SK-N-DZ (cell line): ENCODE results near the gene HOOK2.
A peak's percentile ranks its signal among the peaks of the same experiment; 100 is the strongest.

ENCODE experiments used
- DNase-seq: peaks from one replicate; pipeline ENCODE4 v3.0.0-alpha.2; 2015; ENCODE audit warnings: low spot score

Gene HOOK2

DNA sequence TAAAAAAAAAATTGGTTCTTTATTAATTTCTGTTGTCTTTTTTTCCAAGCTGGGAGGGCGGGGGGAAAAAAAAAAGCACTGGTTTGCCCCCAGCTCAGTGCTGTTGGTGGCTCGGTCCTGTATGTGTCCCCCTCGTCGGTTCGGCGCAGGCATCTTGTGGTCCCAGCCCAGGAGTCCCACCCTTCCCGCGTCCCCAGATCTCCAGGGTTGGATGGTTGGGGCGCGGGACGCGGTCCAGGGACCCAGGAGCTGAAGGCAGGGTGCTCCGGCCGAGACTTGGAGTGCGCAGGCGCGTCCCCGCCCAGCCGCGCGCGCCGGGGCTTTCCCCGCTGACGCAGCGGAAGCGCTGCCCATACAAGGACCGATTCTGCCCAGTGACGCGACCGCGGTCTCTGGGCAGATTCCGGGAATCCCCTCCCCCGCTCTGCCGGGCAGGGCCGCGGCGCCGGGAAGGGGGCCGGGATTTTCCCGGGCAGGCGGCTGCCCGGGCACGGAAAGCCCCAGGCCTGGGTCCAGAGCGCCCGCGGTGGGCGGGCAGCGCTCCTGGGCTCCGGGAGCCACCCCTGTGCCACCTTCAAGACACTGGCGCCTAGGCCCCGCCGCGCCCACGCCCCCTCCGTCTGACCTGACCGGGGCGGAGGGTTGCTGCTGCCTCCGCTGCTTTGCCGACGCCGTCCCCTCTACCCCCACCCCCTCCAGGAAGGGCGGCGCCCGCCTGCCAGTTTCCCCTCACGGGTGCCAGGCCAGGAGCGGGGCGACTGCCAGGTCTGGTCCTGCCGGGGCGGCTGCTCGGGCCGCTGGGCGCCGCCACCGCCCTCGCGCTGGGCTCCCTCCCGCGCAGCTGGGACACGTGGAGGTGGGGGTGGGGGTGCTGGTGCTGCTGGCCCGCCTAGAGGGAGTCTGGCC is 18.2 kb upstream of the HOOK2 start:
- DNase-seq = peak; percentile 89

DNA sequence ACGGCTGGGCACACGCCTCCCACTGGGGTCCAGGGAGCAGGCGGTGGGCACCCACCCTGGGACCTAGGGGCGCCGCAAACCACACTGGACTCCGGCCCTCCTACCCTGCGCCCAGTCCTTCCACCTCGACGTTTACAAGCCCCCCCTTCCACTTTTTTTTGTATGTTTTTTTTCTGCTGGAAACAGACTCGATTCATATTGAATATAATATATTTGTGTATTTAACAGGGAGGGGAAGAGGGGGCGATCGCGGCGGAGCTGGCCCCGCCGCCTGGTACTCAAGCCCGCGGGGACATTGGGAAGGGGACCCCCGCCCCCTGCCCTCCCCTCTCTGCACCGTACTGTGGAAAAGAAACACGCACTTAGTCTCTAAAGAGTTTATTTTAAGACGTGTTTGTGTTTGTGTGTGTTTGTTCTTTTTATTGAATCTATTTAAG is 17.5 kb upstream of the HOOK2 start:
- no peak for DNase-seq

GRCh38 chr19:12792051-12792852 is 16.9 kb upstream of the HOOK2 start:
- peak; percentile 74 for DNase-seq

DNA sequence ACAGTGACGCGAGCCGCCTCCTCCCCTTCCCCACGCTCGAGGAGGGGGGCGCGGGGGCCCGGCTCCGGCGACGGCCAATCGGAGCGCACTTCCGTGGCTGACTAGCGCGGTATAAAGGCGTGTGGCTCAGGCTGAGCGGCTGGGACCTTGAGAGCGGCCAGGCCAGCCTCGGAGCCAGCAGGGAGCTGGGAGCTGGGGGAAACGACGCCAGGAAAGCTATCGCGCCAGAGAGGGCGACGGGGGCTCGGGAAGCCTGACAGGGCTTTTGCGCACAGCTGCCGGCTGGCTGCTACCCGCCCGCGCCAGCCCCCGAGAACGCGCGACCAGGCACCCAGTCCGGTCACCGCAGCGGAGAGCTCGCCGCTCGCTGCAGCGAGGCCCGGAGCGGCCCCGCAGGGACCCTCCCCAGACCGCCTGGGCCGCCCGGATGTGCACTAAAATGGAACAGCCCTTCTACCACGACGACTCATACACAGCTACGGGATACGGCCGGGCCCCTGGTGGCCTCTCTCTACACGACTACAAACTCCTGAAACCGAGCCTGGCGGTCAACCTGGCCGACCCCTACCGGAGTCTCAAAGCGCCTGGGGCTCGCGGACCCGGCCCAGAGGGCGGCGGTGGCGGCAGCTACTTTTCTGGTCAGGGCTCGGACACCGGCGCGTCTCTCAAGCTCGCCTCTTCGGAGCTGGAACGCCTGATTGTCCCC is 16.1 kb upstream of the HOOK2 start, which contains the start of gene JUNB:
JUNB (plus strand) TSS at position 142 of the 706 bp plus-strand sequence; CDS start at position 428, 286 bp downstream.
- peak; percentile 91 for DNase-seq

GRCh38 chr19:12790628-12791344 is 15.4 kb upstream of the HOOK2 start:
- DNase-seq = no peak

- DNase-seq = peak; percentile 94
Observed at GRCh38 chr19:12789904-12790619, 14.7 kb upstream of the HOOK2 start.

DNA sequence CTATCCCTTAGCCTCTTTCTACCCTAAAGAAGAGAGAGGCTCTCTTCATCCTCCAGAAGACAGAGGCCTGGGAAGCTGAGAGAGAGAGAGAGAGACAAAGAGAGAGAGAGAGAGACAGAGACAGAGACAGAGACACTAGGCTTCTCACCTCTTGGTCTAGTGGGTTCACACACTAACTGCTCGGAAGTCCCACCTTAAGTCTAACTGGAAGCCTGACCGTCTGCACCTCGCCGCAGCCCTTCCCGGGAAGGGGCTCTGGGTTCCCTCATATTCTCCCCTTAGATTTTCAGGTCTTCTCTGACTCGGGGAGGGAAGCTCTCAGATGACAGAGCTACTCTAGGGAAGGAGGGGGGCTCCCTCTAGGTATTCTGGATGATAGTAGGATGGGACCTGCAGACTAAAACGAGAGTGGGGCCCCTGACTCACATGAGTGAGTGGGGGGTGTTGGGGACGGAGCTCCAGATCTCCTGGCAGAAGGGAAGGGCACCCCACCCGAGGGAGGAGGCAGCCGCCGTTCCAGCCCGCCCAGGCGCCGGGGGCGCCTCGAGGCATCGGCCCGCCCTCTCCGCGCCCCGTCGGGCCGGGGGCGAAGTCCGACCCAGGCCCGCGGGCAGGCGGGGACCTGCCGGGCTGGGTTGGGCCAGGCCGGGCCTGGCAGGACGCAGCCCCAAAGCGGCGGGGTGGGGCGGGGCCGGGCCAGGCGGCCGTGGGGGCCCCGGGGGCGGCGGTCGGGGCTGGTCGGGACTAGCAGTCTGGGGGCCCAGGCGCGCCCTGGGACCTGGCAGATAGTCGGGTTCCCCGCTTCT is 13.9 kb upstream of the HOOK2 start:
- no peak for DNase-seq

GRCh38 chr19:12788682-12789097 is 13.3 kb upstream of the HOOK2 start:
- DNase-seq = no peak

GRCh38 chr19:12788042-12788681 is 12.8 kb upstream of the HOOK2 start:
- no peak for DNase-seq

- DNase-seq = no peak
Observed at GRCh38 chr19:12787458-12787857, 12.1 kb upstream of the HOOK2 start.

- no peak for DNase-seq
Observed at GRCh38 chr19:12786952-12787351, 11.6 kb upstream of the HOOK2 start.

GRCh38 chr19:12786141-12786870 is 11.0 kb upstream of the HOOK2 start:
- no peak for DNase-seq

GRCh38 chr19:12785431-12786031 is 10.2 kb upstream of the HOOK2 start:
- DNase-seq = no peak

DNA sequence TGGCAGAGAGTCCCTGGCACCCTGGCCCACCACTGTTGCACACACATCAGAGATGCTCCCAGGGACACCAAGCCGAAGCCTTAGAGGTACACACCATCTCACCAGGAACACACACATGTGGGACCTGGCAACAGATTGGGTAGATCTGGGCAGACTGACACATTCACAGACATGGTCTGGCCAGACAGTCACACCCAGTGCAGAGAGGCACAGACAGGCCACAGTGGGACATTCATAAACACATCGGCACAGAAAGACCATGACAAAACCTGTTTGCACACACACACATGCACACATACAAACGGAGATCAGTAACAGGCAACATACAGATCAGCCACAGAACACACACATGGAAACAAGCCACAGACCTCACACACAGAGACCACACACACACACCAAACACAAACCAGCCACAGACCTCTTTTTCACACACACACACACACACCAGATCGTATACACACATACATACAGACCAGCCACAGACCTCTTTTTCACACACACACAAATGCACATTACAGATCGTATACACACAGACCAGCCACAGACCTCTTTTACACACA is 9.6 kb upstream of the HOOK2 start:
- no peak for DNase-seq

GRCh38 chr19:12784394-12784870 is 9.1 kb upstream of the HOOK2 start:
- no peak for DNase-seq

DNA sequence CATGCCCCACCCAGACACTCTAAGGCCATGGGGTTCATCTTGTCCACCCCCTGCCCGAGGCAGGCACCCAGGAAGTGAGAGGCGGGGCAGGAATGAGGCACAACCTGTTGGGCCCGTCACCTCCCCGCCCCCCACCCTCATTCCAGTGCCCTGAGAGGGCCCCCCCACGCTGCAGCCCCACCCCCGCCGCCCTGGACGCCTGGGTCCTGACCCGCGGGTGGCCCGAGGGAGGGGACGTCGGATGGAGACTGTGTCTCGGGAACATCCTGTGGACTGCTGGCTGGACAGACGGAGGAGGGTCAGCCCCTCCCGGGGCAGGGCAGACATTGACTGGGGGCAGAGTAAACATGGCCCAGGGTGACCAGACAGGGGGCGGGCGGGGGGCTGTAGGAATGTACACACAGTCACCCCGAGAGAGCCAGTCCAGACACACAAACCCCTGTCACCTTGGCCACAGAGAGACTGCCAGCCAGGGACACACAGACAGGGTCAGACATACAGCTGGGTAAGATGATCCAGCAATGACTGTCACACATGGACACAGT is 8.6 kb upstream of the HOOK2 start:
- DNase-seq = no peak

DNA sequence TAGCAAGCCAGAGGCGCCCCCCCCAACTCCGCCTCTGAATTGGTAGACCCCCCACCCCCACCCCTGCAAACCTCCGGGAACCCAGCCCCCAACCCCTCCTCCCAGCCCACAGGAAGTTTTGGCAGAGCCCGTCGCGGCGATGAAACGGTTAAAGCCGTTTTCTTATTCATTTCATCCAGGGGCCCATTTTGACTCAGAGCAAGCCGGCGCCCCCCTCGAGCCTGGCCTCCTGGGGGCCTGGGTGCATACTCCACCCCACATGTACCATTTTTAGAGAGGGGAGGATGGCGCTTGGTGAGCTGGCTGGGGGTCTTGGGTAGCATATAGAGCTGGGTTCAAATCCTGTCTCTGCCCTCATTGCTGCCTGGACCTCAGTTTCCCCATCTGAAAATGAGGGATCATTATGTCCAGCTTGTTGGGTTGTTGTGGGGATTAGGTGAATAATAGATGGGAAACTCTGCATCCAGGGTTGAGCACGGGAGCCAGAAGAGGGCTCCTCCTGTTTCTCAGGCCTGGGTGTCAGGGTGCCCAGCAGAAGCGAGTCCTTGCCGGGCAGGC is 8.0 kb upstream of the HOOK2 start:
- DNase-seq = no peak
